Neural cell (in vitro differentiated cells): ENCODE measurements around the gene ERICH6B. TPM values are rescaled to one million over a fixed set of nuclear protein-coding genes. Genes with fewer than 3 reads are reported as not detected.

Source experiments
- H2AFZ ChIP-seq: fragments of 200-600, 300-800 bp; sonication (generic), shearing (Covaris generic); 2 replicates; pipeline ENCODE4 v1.6.0; 2014; ENCODE audit warnings: low read depth, mild to moderate bottlenecking, antibody characterized with exemption, low read length, moderate library complexity
- H3F3A ChIP-seq: fragments of 200-600 bp; shearing (Covaris generic); 2 replicates; pipeline ENCODE4 v1.6.1; 2016; ENCODE audit warnings: mild to moderate bottlenecking, moderate library complexity, mixed read lengths, antibody characterized with exemption, low read length; ENCODE audit not compliant: insufficient read depth, poor library complexity, severe bottlenecking
- H3K27ac ChIP-seq: fragments of 200-600, 300-800 bp; sonication (generic), shearing (Covaris generic); 2 replicates; pipeline ENCODE4 v1.5.1; 2014; ENCODE audit warnings: mild to moderate bottlenecking, low read length, moderate library complexity
- H3K27me3 ChIP-seq: fragments of 300-800, 200-600 bp; sonication (generic), shearing (Covaris generic); 2 replicates; pipeline ENCODE4 v1.6.0; 2014; ENCODE audit warnings: mild to moderate bottlenecking, low read depth, low read length, moderate library complexity; ENCODE audit not compliant: insufficient read depth
- H3K36me3 ChIP-seq: fragments of 300-800, 200-600 bp; sonication (generic), shearing (Covaris generic); 2 replicates; pipeline ENCODE4 v1.5.1; 2014; ENCODE audit warnings: mild to moderate bottlenecking, antibody characterized with exemption, low read length, moderate library complexity; ENCODE audit not compliant: insufficient read depth
- H3K4me2 ChIP-seq: fragments of 300-800, 200-600 bp; sonication (generic), shearing (Covaris generic); 2 replicates; pipeline ENCODE4 v1.6.0; 2014; ENCODE audit warnings: mild to moderate bottlenecking, low read length
- H3K4me3 ChIP-seq: fragments of 300-800, 200-600 bp; sonication (generic), shearing (Covaris generic); 2 replicates; pipeline ENCODE4 v1.5.1; 2014; ENCODE audit warnings: mild to moderate bottlenecking, low read length, moderate library complexity
- H3K79me2 ChIP-seq: fragments of 200-600 bp; shearing (Covaris generic); replicated peaks from 2 replicates; pipeline ENCODE4 v1.6.0; 2014; ENCODE audit warnings: mild to moderate bottlenecking, low read length, moderate library complexity; ENCODE audit not compliant: insufficient read depth
- H3K9ac ChIP-seq: fragments of 300-800, 200-600 bp; sonication (generic), shearing (Covaris generic); 2 replicates; pipeline ENCODE4 v1.6.1; 2016; ENCODE audit warnings: mild to moderate bottlenecking, low read length, mixed read lengths
- H3K9me2 ChIP-seq: fragments of 200-600 bp; shearing (Covaris generic); 2 replicates; pipeline ENCODE4 v1.6.1; 2016; ENCODE audit warnings: mild to moderate bottlenecking, low read length, mixed read lengths; ENCODE audit not compliant: insufficient read depth
- H3K9me3 ChIP-seq: fragments of 200-600, 300-800 bp; sonication (generic), shearing (Covaris generic); 2 replicates; pipeline ENCODE4 v1.6.1; 2016; ENCODE audit warnings: mild to moderate bottlenecking, mixed run types, low read length, moderate library complexity, mixed read lengths
- H4K20me1 ChIP-seq: fragments of 200-600 bp; shearing (Covaris generic); 2 replicates; pipeline ENCODE4 v1.6.1; 2016; ENCODE audit warnings: mild to moderate bottlenecking, mixed run types; ENCODE audit not compliant: insufficient read depth
- EP300 ChIP-seq: fragments of 450-650 bp; conservative IDR thresholded peaks from 2 replicates; pipeline ENCODE4 v1.6.1; 2014; ENCODE audit warnings: antibody characterized with exemption, mild to moderate bottlenecking, moderate library complexity; ENCODE audit not compliant: poor library complexity, severe bottlenecking
- EZH2 ChIP-seq: fragments of 200-600, 300-800 bp; shearing (Covaris generic), sonication (generic); IDR thresholded peaks from 2 replicates; pipeline ENCODE4 v1.6.1; 2014; ENCODE audit warnings: antibody characterized with exemption, low read length, borderline replicate concordance, mild to moderate bottlenecking; ENCODE audit not compliant: insufficient read depth, poor library complexity, severe bottlenecking
- MXI1 ChIP-seq: fragments of 450-650 bp; conservative IDR thresholded peaks from 2 replicates; pipeline ENCODE4 v1.6.1; 2014; ENCODE audit warnings: antibody characterized with exemption, mild to moderate bottlenecking; ENCODE audit not compliant: poor library complexity, severe bottlenecking
- POLR2AphosphoS5 ChIP-seq: IDR thresholded peaks from 2 replicates; pipeline ENCODE4 v1.6.1; 2012
- RAD21 ChIP-seq: fragments of 450-650 bp; conservative IDR thresholded peaks from 2 replicates; pipeline ENCODE4 v1.6.1; 2014; ENCODE audit warnings: antibody characterized with exemption, mild to moderate bottlenecking, moderate library complexity
- REST ChIP-seq: IDR thresholded peaks from 2 replicates; pipeline ENCODE4 v1.6.1; 2012; ENCODE audit warnings: borderline replicate concordance
- SMC3 ChIP-seq: fragments of 450-650 bp; conservative IDR thresholded peaks from 2 replicates; pipeline ENCODE4 v1.6.1; 2014; ENCODE audit warnings: antibody characterized with exemption, mild to moderate bottlenecking, moderate library complexity; ENCODE audit not compliant: poor library complexity
- TAF1 ChIP-seq: IDR thresholded peaks from 2 replicates; pipeline ENCODE4 v1.6.1; 2012; ENCODE audit warnings: low read depth
- polyA plus RNA-seq: library from polyadenylated mRNA; depleted of rRNA; stranded (reverse); fragments of >200 nt; gene quantifications from 2 replicates; pipeline ENCODE4 v1.2.3, GENCODE V29; 2014
- TF ChIP-seq, protein P1 (sequence below): fragments of 450-650 bp; IDR thresholded peaks from 2 replicates; pipeline ENCODE4 v1.5.1; 2014; ENCODE audit warnings: antibody characterized with exemption, mild to moderate bottlenecking, moderate library complexity; ENCODE audit not compliant: poor library complexity, severe bottlenecking

ERICH6B gene
- polyA plus RNA-seq, 1 donor from 2014 or later, result not detected

- Histone ChIP-seq H3F3A (no peaks in the 10 kb centered on the region), H2AFZ (no peak overlapping the region), H3K4me2 (no peak overlapping the region), H3K27me3 (no peaks in the 10 kb centered on the region), H3K9me2 (no peaks in the 10 kb centered on the region), H3K9me3 (no peaks in the 10 kb centered on the region), H3K4me3 (no peak overlapping the region), H3K9ac (no peak overlapping the region), H3K36me3 (no peaks in the 10 kb centered on the region), H4K20me1 (no peaks in the 10 kb centered on the region), H3K27ac (no peak overlapping the region), H3K79me2 (no peaks in the 10 kb centered on the region)
- TF ChIP-seq TAF1, result no peak
These were observed 74.7 kb downstream of the ERICH6B start for GRCh38 chr13:45540864-45541263.

GRCh38 chr13:45540195-45540594, 75.3 kb downstream of the ERICH6B start:
- no peaks in the 10 kb centered on the region for H3K9me2 ChIP-seq
- no peak overlapping the region for H3K9ac ChIP-seq
- H2AFZ ChIP-seq, result no peak overlapping the region
- H3F3A ChIP-seq, result no peaks in the 10 kb centered on the region
- H3K36me3 ChIP-seq, result no peaks in the 10 kb centered on the region
- H3K9me3 ChIP-seq, result no peaks in the 10 kb centered on the region
- no peaks in the 10 kb centered on the region for H3K27me3 ChIP-seq
- H3K4me2 ChIP-seq, result no peak overlapping the region
- no peaks in the 10 kb centered on the region for H4K20me1 ChIP-seq
- no peaks in the 10 kb centered on the region for H3K79me2 ChIP-seq
- TF ChIP-seq EZH2 (no peak), POLR2AphosphoS5 (no peak), EP300 (no peak), TAF1 (no peak), SMC3 (no peak), MXI1 (no peak), REST (no peak), RAD21 (no peak)
- TF ChIP-seq, protein P1, sequence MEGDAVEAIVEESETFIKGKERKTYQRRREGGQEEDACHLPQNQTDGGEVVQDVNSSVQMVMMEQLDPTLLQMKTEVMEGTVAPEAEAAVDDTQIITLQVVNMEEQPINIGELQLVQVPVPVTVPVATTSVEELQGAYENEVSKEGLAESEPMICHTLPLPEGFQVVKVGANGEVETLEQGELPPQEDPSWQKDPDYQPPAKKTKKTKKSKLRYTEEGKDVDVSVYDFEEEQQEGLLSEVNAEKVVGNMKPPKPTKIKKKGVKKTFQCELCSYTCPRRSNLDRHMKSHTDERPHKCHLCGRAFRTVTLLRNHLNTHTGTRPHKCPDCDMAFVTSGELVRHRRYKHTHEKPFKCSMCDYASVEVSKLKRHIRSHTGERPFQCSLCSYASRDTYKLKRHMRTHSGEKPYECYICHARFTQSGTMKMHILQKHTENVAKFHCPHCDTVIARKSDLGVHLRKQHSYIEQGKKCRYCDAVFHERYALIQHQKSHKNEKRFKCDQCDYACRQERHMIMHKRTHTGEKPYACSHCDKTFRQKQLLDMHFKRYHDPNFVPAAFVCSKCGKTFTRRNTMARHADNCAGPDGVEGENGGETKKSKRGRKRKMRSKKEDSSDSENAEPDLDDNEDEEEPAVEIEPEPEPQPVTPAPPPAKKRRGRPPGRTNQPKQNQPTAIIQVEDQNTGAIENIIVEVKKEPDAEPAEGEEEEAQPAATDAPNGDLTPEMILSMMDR, result no peak
- no peak overlapping the region for H3K27ac ChIP-seq
- H3K4me3 ChIP-seq, result no peak overlapping the region

GRCh38 chr13:45538382-45538781, 77.2 kb downstream of the ERICH6B start:
- no peaks in the 10 kb centered on the region for H3K9me2 ChIP-seq
- no peaks in the 10 kb centered on the region for H3K79me2 ChIP-seq
- H3K36me3 ChIP-seq, result peaks cover 5% of the 10 kb centered on the region
- H3K4me3 ChIP-seq, result no peak overlapping the region
- no peaks in the 10 kb centered on the region for H4K20me1 ChIP-seq
- H3K9me3 ChIP-seq, result no peaks in the 10 kb centered on the region
- no peak overlapping the region for H3K4me2 ChIP-seq
- H3K27ac ChIP-seq, result no peak overlapping the region
- H3K9ac ChIP-seq, result no peak overlapping the region
- TF ChIP-seq TAF1, result no peak
- no peak for TF ChIP-seq RAD21
- TF ChIP-seq POLR2AphosphoS5, result peak; percentile 41
- TF ChIP-seq, protein P1, result no peak
- TF ChIP-seq EZH2, result no peak
- no peak for TF ChIP-seq MXI1
- no peak for TF ChIP-seq REST
- peak; percentile 39 for TF ChIP-seq EP300
- H2AFZ ChIP-seq, result no peak overlapping the region
- H3K27me3 ChIP-seq, result no peaks in the 10 kb centered on the region
- H3F3A ChIP-seq, result no peaks in the 10 kb centered on the region
